ENCODE results near the gene YWHAG.

GRCh38 chr7:76316984-76317781 lies 41.6 kb downstream of the YWHAG start:
- TF ChIP-seq ZNF280B (CRISPR knock-in tag; IDR thresholded peaks at IDR 0.05) (no peak), HDAC6 (IDR thresholded peaks at IDR 0.05; ENCODE audit: low read depth, low read length) (no peak), NFXL1 (CRISPR knock-in tag; IDR thresholded peaks at IDR 0.05) (no peak), SMARCC2 (IDR thresholded peaks at IDR 0.05; ENCODE audit: low read depth) (no peak), NFYB (IDR thresholded peaks at IDR 0.05; ENCODE audit: extremely low read depth, insufficient read length) (no peak), TAL1 (IDR thresholded peaks at IDR 0.05) (no peak), MEF2A (IDR thresholded peaks at IDR 0.05; ENCODE audit: control insufficient read depth, low read depth, low read length) (no peak), MAZ (CRISPR knock-in tag; conservative IDR thresholded peaks at IDR 0.05 in 1 of 2, IDR thresholded peaks at IDR 0.05 in 1 of 2) (no peak)
